ENCODE measurements around the gene IGF2BP1. TPM values are rescaled to one million over a fixed set of nuclear protein-coding genes. Genes with fewer than 3 reads are reported as not detected.
A peak's percentile ranks its signal among the peaks of the same experiment; 100 is the strongest.

IGF2BP1 gene
- total and polyA plus RNA-seq, 2 of the 8 experiments (the other 6 are each of a cell fraction or from before 2014, with no cell fraction given): 41.6 to 513 TPM

DNA sequence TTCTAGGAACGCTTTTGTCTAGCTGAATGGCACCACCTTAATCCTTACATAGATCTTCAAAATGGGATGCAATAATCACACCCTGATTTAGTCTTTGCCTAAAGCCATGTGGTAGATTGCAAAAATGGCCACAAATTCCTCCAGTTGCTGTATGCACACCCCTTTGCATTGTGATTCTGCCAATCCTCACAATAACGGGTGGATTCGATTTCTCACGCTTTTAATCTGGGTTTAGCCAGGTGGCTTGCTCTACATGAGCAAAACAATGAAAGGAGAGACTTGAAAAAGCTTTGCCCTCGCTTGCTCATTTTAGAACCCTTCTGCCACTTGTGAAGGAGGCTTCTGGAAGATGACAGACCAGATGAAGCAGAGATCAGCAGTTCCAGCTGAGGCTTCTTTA, 85.0 kb downstream of the IGF2BP1 start:
- H4K8ac ChIP-seq (ENCODE audit: extremely low read depth, insufficient read depth, low read length): no peak overlapping the region
- H3K36me3 ChIP-seq (ENCODE audit: control insufficient read depth in 2 of 4, insufficient read depth in 4 of 4, low read length in 3 of 4): no peaks in the 10 kb centered on the region
- H2AFZ ChIP-seq (ENCODE audit: low read length): no peak overlapping the region
- no peaks in the 10 kb centered on the region for H3K27me3 ChIP-seq (replicated peaks in 1 of 4; ENCODE audit: control insufficient read depth in 3 of 4, extremely low read depth in 1 of 4, insufficient read depth in 3 of 4, low read length in 3 of 4)
- H4K91ac ChIP-seq (replicated peaks; ENCODE audit: insufficient read length, low read length): no peak overlapping the region
- FAIRE-seq (no peak), DNase-seq (ENCODE audit: low read depth in 1 of 2, low spot score in 2 of 2) (no peak)
- H3K9ac ChIP-seq (replicated peaks in 1 of 4; ENCODE audit: extremely low read depth in 1 of 4, low read depth in 3 of 4, low read length in 3 of 4): no peak overlapping the region
- no peak overlapping the region for H2BK12ac ChIP-seq (ENCODE audit: low read depth, low read length)
- no peaks in the 10 kb centered on the region for H4K20me1 ChIP-seq (replicated peaks in 1 of 2; ENCODE audit: control insufficient read depth in 1 of 2, insufficient read depth in 2 of 2, low read length in 2 of 2)
- no peak overlapping the region for H4K5ac ChIP-seq (ENCODE audit: insufficient read length, low read depth, low read length)
- H3K79me1 ChIP-seq (ENCODE audit: low read depth, low read length): no peaks in the 10 kb centered on the region
- no peak overlapping the region for H3K18ac ChIP-seq (ENCODE audit: extremely low read depth, low read length)
- no peak overlapping the region for H3K4ac ChIP-seq (replicated peaks; ENCODE audit: insufficient read length, low read depth, low read length)
- H2AK5ac ChIP-seq (ENCODE audit: low read depth, low read length): no peak overlapping the region; the same call in 1 of the 2 replicates
- no peak overlapping the region for H3K4me3 ChIP-seq (ENCODE audit: extremely low read depth in 1 of 4, insufficient read depth in 2 of 4, low read depth in 3 of 4, low read length in 4 of 4)
- TF ChIP-seq RNF2 (IDR thresholded peaks at IDR 0.05; ENCODE audit: borderline replicate concordance, low read depth, low read length, missing control alignments, poor library complexity, severe bottlenecking): no peak
- TF ChIP-seq TCF12 (IDR thresholded peaks at IDR 0.05; ENCODE audit: low read depth, low read length): no peak
- no peak for TF ChIP-seq SAP30 (IDR thresholded peaks at IDR 0.05; ENCODE audit: insufficient read depth, insufficient replicate concordance, low read length)
- H3K23ac ChIP-seq (ENCODE audit: insufficient read length): no peak overlapping the region
- 92% methylated on average over 5 of the region's 5 CpGs; no CpG with 5 or more reads in 1 of the 2 experiments for WGBS, 2 experiments (ENCODE audit: extremely low coverage in 1 of 2, insufficient coverage in 1 of 2, insufficient read length in 1 of 2, insufficient replicate concordance in 2 of 2, low coverage in 1 of 2, low lambda C conversion rate in 2 of 2, missing lambda C conversion rate in 1 of 2)
- peaks cover 3 to 5% of the 10 kb centered on the region in 2 experiments; a peak in 3 of 4 replicates for H3K9me3 ChIP-seq (ENCODE audit: insufficient read depth in 2 of 2, low read depth in 1 of 2, low read length in 1 of 2)
- no peak overlapping the region for H3K14ac ChIP-seq (ENCODE audit: insufficient read length)
- no peak overlapping the region for H3K4me2 ChIP-seq (ENCODE audit: insufficient read depth in 1 of 2, low read depth in 2 of 2, low read length in 2 of 2)
- ChIA-PET POLR2A (ENCODE audit: partially characterized antibody) (interaction anchor here (0.7 kb wide), 2 partner anchors 148 to 152 kb away, joined by 3 read pairs; partner anchors contain the start of gene PHOSPHO1), CTCF (ENCODE audit: partially characterized antibody) (interaction anchor here (0.6 kb wide), 1 partner anchor 145 kb away, joined by 3 read pairs; no protein-coding TSS in a partner anchor)
- no peak overlapping the region for H3K27ac ChIP-seq (ENCODE audit: low read depth, low read length)
- H3K79me2 ChIP-seq (ENCODE audit: control insufficient read depth in 1 of 2, insufficient read depth in 2 of 2, low read length in 2 of 2): no peaks in the 10 kb centered on the region
- 0 out of 2 replicates have a peak overlapping the region, but pooled peaks have one; percentile 72 for H2BK15ac ChIP-seq (ENCODE audit: low read length)
- H3K4me1 ChIP-seq (replicated peaks in 1 of 4; ENCODE audit: control insufficient read depth in 3 of 4, insufficient read depth in 4 of 4, low read length in 3 of 4): peaks cover 0 to 5% (median 2%) of the 10 kb centered on the region in 4 experiments; a peak in 4 of 7 replicates
- no peaks in the 10 kb centered on the region for H3K23me2 ChIP-seq (ENCODE audit: low read depth, low read length)
- H2BK20ac ChIP-seq (ENCODE audit: low read length): no peak overlapping the region
- no peak overlapping the region for H2BK120ac ChIP-seq (replicated peaks; ENCODE audit: low read depth, low read length)
- no peak overlapping the region for H2BK5ac ChIP-seq (ENCODE audit: low read depth, low read length)
- no peak overlapping the region for H3K56ac ChIP-seq (replicated peaks; ENCODE audit: insufficient read length, low read depth, low read length)
